ENCODE results near the gene UTF1.

- no peak for TF ChIP-seq POLR2A (IDR thresholded peaks at IDR 0.05)
- TF ChIP-seq, protein P1, sequence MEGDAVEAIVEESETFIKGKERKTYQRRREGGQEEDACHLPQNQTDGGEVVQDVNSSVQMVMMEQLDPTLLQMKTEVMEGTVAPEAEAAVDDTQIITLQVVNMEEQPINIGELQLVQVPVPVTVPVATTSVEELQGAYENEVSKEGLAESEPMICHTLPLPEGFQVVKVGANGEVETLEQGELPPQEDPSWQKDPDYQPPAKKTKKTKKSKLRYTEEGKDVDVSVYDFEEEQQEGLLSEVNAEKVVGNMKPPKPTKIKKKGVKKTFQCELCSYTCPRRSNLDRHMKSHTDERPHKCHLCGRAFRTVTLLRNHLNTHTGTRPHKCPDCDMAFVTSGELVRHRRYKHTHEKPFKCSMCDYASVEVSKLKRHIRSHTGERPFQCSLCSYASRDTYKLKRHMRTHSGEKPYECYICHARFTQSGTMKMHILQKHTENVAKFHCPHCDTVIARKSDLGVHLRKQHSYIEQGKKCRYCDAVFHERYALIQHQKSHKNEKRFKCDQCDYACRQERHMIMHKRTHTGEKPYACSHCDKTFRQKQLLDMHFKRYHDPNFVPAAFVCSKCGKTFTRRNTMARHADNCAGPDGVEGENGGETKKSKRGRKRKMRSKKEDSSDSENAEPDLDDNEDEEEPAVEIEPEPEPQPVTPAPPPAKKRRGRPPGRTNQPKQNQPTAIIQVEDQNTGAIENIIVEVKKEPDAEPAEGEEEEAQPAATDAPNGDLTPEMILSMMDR (IDR thresholded peaks at IDR 0.05) = no peak
Observed at GRCh38 chr10:133255323-133255722, 25.3 kb downstream of the UTF1 start.

All from uterus (tissue), 2 donors.